Measurements from ENCODE around the gene FBXO44. TPM values are rescaled to one million over a fixed set of nuclear protein-coding genes. Genes with fewer than 3 reads are reported as not detected.

Gene FBXO44
- polyA plus RNA-seq, 3 donors, result 1.5 to 17.8 (median 2.0) TPM

- TF ChIP-seq CTCF (IDR thresholded peaks at IDR 0.05), result no peak
- no peak for DNase-seq
- Mint-ChIP-seq H3K9me3 (peaks cover 0 to 2% (median 0%) of the 10 kb centered on the region in 7 donors), H3K4me3 (no peak overlapping the region), H3K4me1 (peaks cover 3% of the 10 kb centered on the region), H3K27ac (no peak overlapping the region), H3K27me3 (ENCODE audit: low read depth in 3 of 3) (peaks cover 11 to 19% (median 16%) of the 10 kb centered on the region in 3 donors), H3K36me3 (no peaks in the 10 kb centered on the region)
- no peak overlapping the region for H3K4me2 ChIP-seq (replicated peaks; ENCODE audit: extremely low read depth, low read length, poor library complexity, severe bottlenecking)
- no peaks in the 10 kb centered on the region for H3K36me3 ChIP-seq (replicated peaks in 1 of 2; ENCODE audit: control insufficient read depth in 1 of 2, insufficient read depth in 2 of 2, low read length in 2 of 2)
- no peaks in the 10 kb centered on the region for H3K79me2 ChIP-seq (ENCODE audit: insufficient read depth, low read length)
- WGBS (ENCODE audit: insufficient coverage), result 64% methylated on average over 2 of the region's 5 CpGs
- peaks cover 0 to 2% of the 10 kb centered on the region in 2 donors for H3K27me3 ChIP-seq (ENCODE audit: control insufficient read depth in 2 of 2, insufficient read depth in 2 of 2, low read length in 2 of 2)
- no peaks in the 10 kb centered on the region for H4K20me1 ChIP-seq (ENCODE audit: insufficient read depth, low read length)
- H3K4me1 ChIP-seq (ENCODE audit: control insufficient read depth in 1 of 2, insufficient read depth in 2 of 2, low read length in 2 of 2), result no peaks in the 10 kb centered on the region
- H3K27ac ChIP-seq (ENCODE audit: low read depth in 1 of 2, low read length in 2 of 2), result no peak overlapping the region
- H3K9ac ChIP-seq (ENCODE audit: insufficient read depth, low read length, poor library complexity, severe bottlenecking), result no peak overlapping the region
- intact Hi-C loops (cut with micrococcal nuclease), result no loop called here
- no peak overlapping the region for H3K4me3 ChIP-seq (replicated peaks in 1 of 3; ENCODE audit: low read depth in 2 of 3, low read length in 3 of 3)
- no peaks in the 10 kb centered on the region for H3K9me3 ChIP-seq (replicated peaks in 1 of 2; ENCODE audit: control insufficient read depth in 1 of 2, insufficient read depth in 1 of 2, low read length in 2 of 2)
- H2AFZ ChIP-seq (ENCODE audit: insufficient read depth, low read depth, low read length, poor library complexity, severe bottlenecking), result no peak overlapping the region
Observed at GRCh38 chr1:11638121-11638520, 16.6 kb upstream of the FBXO44 start.

GRCh38 chr1:11639372-11639771 lies 15.3 kb upstream of the FBXO44 start:
- Histone ChIP-seq H3K27ac (ENCODE audit: low read depth in 1 of 2, low read length in 2 of 2) (no peak overlapping the region), H3K79me2 (ENCODE audit: insufficient read depth, low read length) (no peaks in the 10 kb centered on the region), H4K20me1 (ENCODE audit: insufficient read depth, low read length) (no peaks in the 10 kb centered on the region), H3K9me3 (replicated peaks in 1 of 2; ENCODE audit: control insufficient read depth in 1 of 2, insufficient read depth in 1 of 2, low read length in 2 of 2) (no peaks in the 10 kb centered on the region), H3K27me3 (ENCODE audit: control insufficient read depth in 2 of 2, insufficient read depth in 2 of 2, low read length in 2 of 2) (peaks cover 0 to 2% of the 10 kb centered on the region in 2 donors), H3K4me1 (ENCODE audit: control insufficient read depth in 1 of 2, insufficient read depth in 2 of 2, low read length in 2 of 2) (no peaks in the 10 kb centered on the region), H3K4me3 (replicated peaks in 1 of 3; ENCODE audit: low read depth in 2 of 3, low read length in 3 of 3) (no peak overlapping the region), H2AFZ (ENCODE audit: insufficient read depth, low read depth, low read length, poor library complexity, severe bottlenecking) (no peak overlapping the region), H3K9ac (ENCODE audit: insufficient read depth, low read length, poor library complexity, severe bottlenecking) (no peak overlapping the region), H3K36me3 (replicated peaks in 1 of 2; ENCODE audit: control insufficient read depth in 1 of 2, insufficient read depth in 2 of 2, low read length in 2 of 2) (no peaks in the 10 kb centered on the region), H3K4me2 (replicated peaks; ENCODE audit: extremely low read depth, low read length, poor library complexity, severe bottlenecking) (no peak overlapping the region)
- Mint-ChIP-seq H3K27ac (no peak overlapping the region), H3K36me3 (no peaks in the 10 kb centered on the region), H3K4me1 (peaks cover 3% of the 10 kb centered on the region), H3K9me3 (peaks cover 0 to 2% (median 0%) of the 10 kb centered on the region in 7 donors), H3K27me3 (ENCODE audit: low read depth in 3 of 3) (peaks cover 12 to 22% (median 17%) of the 10 kb centered on the region in 3 donors), H3K4me3 (no peak overlapping the region)
- DNase-seq, result no peak
- intact Hi-C loops (cut with micrococcal nuclease), result no loop called here
- no CpG with 5 or more reads among the region's 4 CpGs for WGBS (ENCODE audit: insufficient coverage)
- no peak for TF ChIP-seq CTCF (IDR thresholded peaks at IDR 0.05)
